Measurements from ENCODE around the gene TTLL4. TPM values are rescaled to one million over a fixed set of nuclear protein-coding genes. Genes with fewer than 3 reads are reported as not detected.

Gene TTLL4, protein sequence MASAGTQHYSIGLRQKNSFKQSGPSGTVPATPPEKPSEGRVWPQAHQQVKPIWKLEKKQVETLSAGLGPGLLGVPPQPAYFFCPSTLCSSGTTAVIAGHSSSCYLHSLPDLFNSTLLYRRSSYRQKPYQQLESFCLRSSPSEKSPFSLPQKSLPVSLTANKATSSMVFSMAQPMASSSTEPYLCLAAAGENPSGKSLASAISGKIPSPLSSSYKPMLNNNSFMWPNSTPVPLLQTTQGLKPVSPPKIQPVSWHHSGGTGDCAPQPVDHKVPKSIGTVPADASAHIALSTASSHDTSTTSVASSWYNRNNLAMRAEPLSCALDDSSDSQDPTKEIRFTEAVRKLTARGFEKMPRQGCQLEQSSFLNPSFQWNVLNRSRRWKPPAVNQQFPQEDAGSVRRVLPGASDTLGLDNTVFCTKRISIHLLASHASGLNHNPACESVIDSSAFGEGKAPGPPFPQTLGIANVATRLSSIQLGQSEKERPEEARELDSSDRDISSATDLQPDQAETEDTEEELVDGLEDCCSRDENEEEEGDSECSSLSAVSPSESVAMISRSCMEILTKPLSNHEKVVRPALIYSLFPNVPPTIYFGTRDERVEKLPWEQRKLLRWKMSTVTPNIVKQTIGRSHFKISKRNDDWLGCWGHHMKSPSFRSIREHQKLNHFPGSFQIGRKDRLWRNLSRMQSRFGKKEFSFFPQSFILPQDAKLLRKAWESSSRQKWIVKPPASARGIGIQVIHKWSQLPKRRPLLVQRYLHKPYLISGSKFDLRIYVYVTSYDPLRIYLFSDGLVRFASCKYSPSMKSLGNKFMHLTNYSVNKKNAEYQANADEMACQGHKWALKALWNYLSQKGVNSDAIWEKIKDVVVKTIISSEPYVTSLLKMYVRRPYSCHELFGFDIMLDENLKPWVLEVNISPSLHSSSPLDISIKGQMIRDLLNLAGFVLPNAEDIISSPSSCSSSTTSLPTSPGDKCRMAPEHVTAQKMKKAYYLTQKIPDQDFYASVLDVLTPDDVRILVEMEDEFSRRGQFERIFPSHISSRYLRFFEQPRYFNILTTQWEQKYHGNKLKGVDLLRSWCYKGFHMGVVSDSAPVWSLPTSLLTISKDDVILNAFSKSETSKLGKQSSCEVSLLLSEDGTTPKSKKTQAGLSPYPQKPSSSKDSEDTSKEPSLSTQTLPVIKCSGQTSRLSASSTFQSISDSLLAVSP
- 6.3 and 14.2 TPM in 2 replicates for total RNA-seq

DNA sequence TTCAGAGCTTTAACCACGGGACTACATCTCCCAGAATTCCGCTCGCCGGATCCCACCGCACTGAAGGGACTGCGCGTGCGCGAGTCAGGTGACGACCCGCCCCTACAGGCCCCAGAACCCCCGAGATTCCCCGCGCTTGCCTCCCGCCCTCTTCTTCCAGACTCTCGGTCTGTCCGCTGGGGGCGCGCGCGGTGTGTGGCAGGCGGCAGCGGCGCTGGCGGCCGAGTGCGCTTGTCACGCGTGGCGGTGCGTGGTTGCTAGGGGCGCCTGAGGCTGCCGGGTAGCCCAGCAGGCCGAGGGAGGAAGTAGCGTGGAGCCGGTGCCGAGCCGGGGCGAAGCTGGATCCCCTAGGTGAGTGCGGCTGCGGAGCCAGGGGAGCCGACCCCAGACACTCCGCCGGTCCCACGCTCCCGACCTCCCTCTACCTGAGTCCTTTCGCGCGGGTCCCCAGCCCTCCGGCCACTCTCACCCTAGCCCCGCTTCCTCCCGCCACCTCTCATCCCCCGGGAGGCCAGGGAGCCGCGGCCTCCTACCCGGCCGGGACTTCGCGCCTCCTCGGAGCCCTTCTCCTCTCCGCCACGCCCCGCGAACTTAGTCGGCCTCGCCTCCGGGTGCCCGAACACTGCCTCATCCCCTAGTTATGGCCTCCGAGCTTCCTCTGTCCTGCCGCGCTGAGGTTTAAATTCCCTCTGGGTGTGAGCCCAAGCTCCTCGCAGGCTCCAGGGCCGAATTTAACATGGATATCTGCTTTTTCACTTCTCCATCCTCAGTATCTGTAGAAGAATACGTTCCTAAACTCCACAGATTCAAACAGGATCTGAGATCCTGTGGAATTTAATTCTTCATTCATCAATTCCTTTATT lies at the start of gene TTLL4:
Gene TTLL4, plus strand, starts transcription at position 149 of the 863 bp plus-strand sequence. CDS start 26,842 bp downstream, outside the sequence.

DNA sequence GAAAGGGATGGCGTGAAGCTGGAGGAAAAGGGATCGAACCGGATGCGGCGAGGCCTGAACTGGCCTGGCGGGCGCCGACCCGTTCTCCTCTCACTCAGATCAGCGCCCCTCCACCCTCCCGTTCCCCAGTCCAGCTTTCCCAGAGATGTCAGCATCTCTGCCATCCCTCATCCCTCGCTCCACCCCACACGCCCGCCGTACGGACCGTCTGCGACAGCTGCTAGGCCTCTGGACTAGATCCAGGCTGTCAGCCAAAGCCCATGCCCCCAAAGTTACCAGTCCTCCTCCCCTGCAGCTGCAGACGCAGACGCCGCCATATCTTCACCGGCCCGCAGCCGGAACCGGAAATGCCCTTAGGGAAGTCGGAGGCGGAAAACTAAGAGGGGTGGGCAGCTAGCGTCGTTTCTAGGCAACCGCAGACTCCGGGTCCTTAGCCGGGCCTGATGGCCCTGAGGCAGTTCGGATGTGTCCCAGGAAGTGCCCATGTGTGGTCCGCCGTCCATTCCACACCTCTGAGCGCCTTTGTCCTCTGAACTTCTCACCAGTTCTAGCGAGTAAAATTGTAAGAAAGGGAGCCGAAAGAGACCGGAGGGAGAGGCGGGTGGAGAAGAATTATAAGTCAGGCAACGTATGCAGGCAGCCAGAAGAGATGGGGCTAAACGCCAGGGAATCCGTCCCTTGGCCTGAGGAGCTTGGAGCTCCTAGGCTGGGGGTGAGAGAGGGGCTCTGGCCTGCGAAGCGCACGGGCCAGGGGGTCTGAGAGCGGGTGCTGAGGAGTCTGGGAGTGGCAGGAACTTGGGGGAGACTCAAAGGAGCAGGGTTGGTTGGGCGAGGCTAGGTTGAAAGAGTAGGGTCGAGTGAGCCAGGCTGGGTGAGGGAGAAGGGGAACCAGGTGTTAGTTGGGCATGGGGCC lies 38.7 kb upstream of the TTLL4 start, which contains the start of the genes RNF25 and STK36:
Gene RNF25, minus strand, starts transcription at position 349 of the 913 bp plus-strand sequence. Its CDS starts 32 bp downstream, at position 317.
Gene STK36, plus strand, starts transcription at position 433 of the 913 bp plus-strand sequence. CDS start 744 bp downstream, outside the sequence.

DNA sequence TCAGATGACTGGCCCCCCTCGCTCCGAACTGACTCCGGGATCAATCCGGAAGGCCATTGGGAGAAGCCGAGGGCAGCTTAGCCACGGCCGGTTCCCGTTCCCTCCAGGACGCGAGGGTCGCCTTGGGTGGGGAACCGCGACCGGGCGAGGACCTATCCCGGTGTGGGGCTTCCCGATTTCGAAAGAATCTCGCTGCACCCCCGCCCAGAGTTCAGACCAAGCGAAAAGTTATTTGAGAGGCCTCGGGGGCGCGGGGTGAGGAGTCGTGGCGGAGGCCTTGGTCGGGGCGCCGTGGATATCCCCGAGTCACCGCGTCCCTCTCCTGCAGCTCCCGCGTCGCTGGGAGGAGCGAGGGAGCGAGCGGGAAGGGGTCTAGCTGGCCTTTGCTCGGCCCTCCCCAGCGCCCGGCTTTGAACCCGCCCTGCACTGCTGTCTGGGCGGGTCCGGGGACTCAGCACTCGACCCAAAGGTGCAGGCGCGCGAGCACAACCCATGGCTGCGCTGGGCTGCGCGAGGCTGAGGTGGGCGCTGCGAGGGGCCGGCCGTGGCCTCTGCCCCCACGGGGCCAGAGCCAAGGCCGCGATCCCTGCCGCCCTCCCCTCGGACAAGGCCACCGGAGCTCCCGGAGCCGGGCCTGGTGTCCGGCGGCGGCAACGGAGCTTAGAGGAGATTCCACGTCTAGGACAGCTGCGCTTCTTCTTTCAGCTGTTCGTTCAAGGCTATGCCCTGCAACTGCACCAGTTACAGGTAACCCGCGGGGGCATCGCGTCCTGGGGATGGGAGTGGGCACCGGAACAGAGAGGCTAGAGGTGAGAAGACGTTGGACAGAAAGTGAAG lies 71.3 kb downstream of the TTLL4 start, which contains the start of gene CYP27A1:
Gene CYP27A1, plus strand, starts transcription at position 457 of the 837 bp plus-strand sequence. Its CDS starts 36 bp downstream, at position 493.

Other genes with a start within 250 kb of the TTLL4 start
- gene USP37, start 142.5 kb upstream of the TTLL4 start, total RNA-seq = 7.3 and 7.4 TPM in 2 replicates
- gene CNOT9, start 142.0 kb upstream of the TTLL4 start, total RNA-seq = 33.4 and 40.7 TPM in 2 replicates
- 9.1 and 11.8 TPM in 2 replicates for gene PLCD4, start 102.9 kb upstream of the TTLL4 start, total RNA-seq
- gene ZNF142, start 51.2 kb upstream of the TTLL4 start, total RNA-seq = 10.2 and 12.1 TPM in 2 replicates
- gene BCS1L, start 51.2 kb upstream of the TTLL4 start, total RNA-seq = 32.3 and 41.9 TPM in 2 replicates
- 19.6 and 28.4 TPM in 2 replicates for gene RNF25, start 38.8 kb upstream of the TTLL4 start, total RNA-seq
- gene STK36, start 38.7 kb upstream of the TTLL4 start, total RNA-seq = 37.2 and 46.1 TPM in 2 replicates
- gene CYP27A1, start 71.3 kb downstream of the TTLL4 start, total RNA-seq = 19.1 and 53.1 TPM in 2 replicates
- gene PRKAG3, start 121.0 kb downstream of the TTLL4 start, total RNA-seq = 0.15 and 0.50 TPM in 2 replicates
- gene WNT6, start 149.0 kb downstream of the TTLL4 start, total RNA-seq = not detected in 2 replicates
- not detected in 2 replicates for gene WNT10A, start 170.0 kb downstream of the TTLL4 start, total RNA-seq
- gene CDK5R2, start 248.8 kb downstream of the TTLL4 start, total RNA-seq = under 0.01 and 0.17 TPM in 2 replicates

All from smooth muscle cell of trachea (primary cell).